ENCODE results near the gene GCG. TPM values are rescaled to one million over a fixed set of nuclear protein-coding genes. Genes with fewer than 3 reads are reported as not detected.

GCG gene
- total RNA-seq, 1 donor = not detected

GRCh38 chr2:162175714-162176113 is 23.7 kb upstream of the GCG start:
- no peak for TF ChIP-seq CTCF (IDR thresholded peaks at IDR 0.05; ENCODE audit: insufficient read depth, low read length)
- no peak overlapping the region for H3K4me3 ChIP-seq (ENCODE audit: low read depth, low read length)
- DNase-seq (ENCODE audit: low read depth) = peak; percentile 28

GRCh38 chr2:162174746-162175145 is 22.7 kb upstream of the GCG start:
- DNase-seq (ENCODE audit: low read depth) = no peak
- TF ChIP-seq CTCF (IDR thresholded peaks at IDR 0.05; ENCODE audit: insufficient read depth, low read length) = no peak
- H3K4me3 ChIP-seq (ENCODE audit: low read depth, low read length) = no peak overlapping the region

GRCh38 chr2:162172802-162173370 is 20.8 kb upstream of the GCG start:
- TF ChIP-seq CTCF (IDR thresholded peaks at IDR 0.05; ENCODE audit: insufficient read depth, low read length) = no peak
- no peak for DNase-seq (ENCODE audit: low read depth)
- no peak overlapping the region for H3K4me3 ChIP-seq (ENCODE audit: low read depth, low read length)

GRCh38 chr2:162166745-162167144 is 14.7 kb upstream of the GCG start:
- DNase-seq (ENCODE audit: low read depth) = no peak
- TF ChIP-seq CTCF (IDR thresholded peaks at IDR 0.05; ENCODE audit: insufficient read depth, low read length) = no peak
- H3K4me3 ChIP-seq (ENCODE audit: low read depth, low read length) = no peak overlapping the region

- DNase-seq (ENCODE audit: low read depth) = no peak
- no peak overlapping the region for H3K4me3 ChIP-seq (ENCODE audit: low read depth, low read length)
- no peak for TF ChIP-seq CTCF (IDR thresholded peaks at IDR 0.05; ENCODE audit: insufficient read depth, low read length)
Observed at GRCh38 chr2:162166174-162166573, 14.1 kb upstream of the GCG start.

- H3K4me3 ChIP-seq (ENCODE audit: low read depth, low read length) = no peak overlapping the region
- no peak for TF ChIP-seq CTCF (IDR thresholded peaks at IDR 0.05; ENCODE audit: insufficient read depth, low read length)
- DNase-seq (ENCODE audit: low read depth) = peak; percentile 38
Observed at GRCh38 chr2:162164802-162165201, 12.8 kb upstream of the GCG start.

- no peak for TF ChIP-seq CTCF (IDR thresholded peaks at IDR 0.05; ENCODE audit: insufficient read depth, low read length)
- H3K4me3 ChIP-seq (ENCODE audit: low read depth, low read length) = no peak overlapping the region
- DNase-seq (ENCODE audit: low read depth) = no peak
Observed at GRCh38 chr2:162159446-162159845, 7.4 kb upstream of the GCG start.

Data from fibroblast of the aortic adventitia (primary cell).